SK-N-MC (cell line): ENCODE data around the gene CARD14.

Experiments
- DNase-seq: peaks from one replicate; pipeline ENCODE4 v3.0.0-alpha.2; 2011; ENCODE audit warnings: low read depth, low spot score
- H3K27ac ChIP-seq: fragments of 200-600 bp; sonication (generic); 2 replicates; pipeline ENCODE4 v1.5.1; 2016; ENCODE audit warnings: mixed run types
- H3K36me3 ChIP-seq: fragments of 200-600 bp; sonication (generic); 2 replicates; pipeline ENCODE4 v1.6.1; 2017; ENCODE audit warnings: antibody characterized with exemption, low read length, mixed read lengths; ENCODE audit not compliant: insufficient read depth
- H3K4me3 ChIP-seq: fragments of 200-600 bp; sonication (generic); 2 replicates; pipeline ENCODE4 v1.5.1; 2016
- H3K9ac ChIP-seq: fragments of 200-600 bp; sonication (generic); 2 replicates; pipeline ENCODE4 v1.8.0; 2017; ENCODE audit warnings: mixed run types, mixed read lengths; ENCODE audit not compliant: insufficient read length
- H3K9me3 ChIP-seq: fragments of 200-600 bp; sonication (generic); 2 replicates; pipeline ENCODE4 v1.6.1; 2017; ENCODE audit warnings: low read depth, mild to moderate bottlenecking, antibody characterized with exemption, low read length, moderate library complexity, mixed read lengths
- EZH2 ChIP-seq: fragments of 200-600 bp; sonication (generic); IDR thresholded peaks from one replicate; pipeline ENCODE4 v1.6.1; 2017; ENCODE audit warnings: antibody characterized with exemption
- FOXP2 ChIP-seq: optimal IDR thresholded peaks from 2 replicates; pipeline ENCODE3; 2011; ENCODE audit warnings: mild to moderate bottlenecking, moderate library complexity; ENCODE audit not compliant: insufficient read depth; ENCODE audit errors: extremely low read length, control extremely low read depth
- POLR2AphosphoS5 ChIP-seq: IDR thresholded peaks from 2 replicates; pipeline ENCODE4 v1.6.1; 2012; ENCODE audit warnings: mild to moderate bottlenecking, low read depth, low read length, borderline replicate concordance

CARD14 gene

DNA sequence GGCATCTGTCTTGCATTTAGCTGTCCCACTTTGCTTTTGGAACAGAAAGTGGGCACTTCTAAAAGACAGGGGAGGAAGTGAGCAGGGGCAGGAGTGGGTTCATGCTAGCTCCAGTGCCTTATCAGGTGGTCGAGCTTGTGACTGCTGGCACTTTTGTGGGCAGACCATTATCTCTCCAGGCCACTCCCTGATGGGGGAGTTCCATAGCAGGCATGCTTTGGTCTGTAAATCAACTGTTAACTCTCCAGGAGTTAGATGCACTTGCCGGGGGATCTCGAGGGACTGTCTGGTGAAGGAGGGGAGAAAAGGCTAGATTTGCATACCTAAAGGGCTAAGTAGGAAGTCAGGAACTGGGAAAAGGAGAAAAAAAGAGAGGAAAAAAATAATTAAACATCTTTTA lies 9.3 kb upstream of the CARD14 start:
- H3K9ac ChIP-seq, result no peak overlapping the region
- TF ChIP-seq POLR2AphosphoS5 (no peak), EZH2 (no peak), FOXP2 (no peak)
- no peak overlapping the region for H3K27ac ChIP-seq
- no peak overlapping the region for H3K4me3 ChIP-seq
- DNase-seq, result no peak
- no peaks in the 10 kb centered on the region for H3K36me3 ChIP-seq
- no peaks in the 10 kb centered on the region for H3K9me3 ChIP-seq

DNA sequence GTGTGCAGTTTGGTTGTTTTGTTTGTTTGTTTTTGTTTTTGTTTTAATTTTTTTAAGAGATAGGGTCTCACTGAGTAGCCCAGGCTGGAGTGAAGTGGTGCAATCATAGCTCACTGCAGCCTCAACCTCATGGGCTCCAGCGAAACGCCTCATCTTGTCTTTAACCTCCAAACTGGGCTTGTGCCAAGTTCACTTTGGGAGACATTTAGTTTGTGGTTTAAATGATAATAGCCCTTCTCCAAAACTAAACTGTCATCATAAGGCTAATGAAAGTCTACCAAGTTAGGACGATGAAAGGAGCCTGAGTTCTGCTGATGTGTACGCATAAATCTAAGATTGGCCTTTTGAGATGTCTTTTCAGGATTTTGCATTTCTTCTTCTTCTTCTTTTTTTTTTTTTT lies 6.5 kb upstream of the CARD14 start:
- Histone ChIP-seq H3K36me3 (no peaks in the 10 kb centered on the region), H3K9ac (no peak overlapping the region), H3K9me3 (no peaks in the 10 kb centered on the region), H3K27ac (no peak overlapping the region), H3K4me3 (no peak overlapping the region)
- DNase-seq, result no peak
- no peak for TF ChIP-seq FOXP2
- no peak for TF ChIP-seq EZH2
- TF ChIP-seq POLR2AphosphoS5, result no peak

DNA sequence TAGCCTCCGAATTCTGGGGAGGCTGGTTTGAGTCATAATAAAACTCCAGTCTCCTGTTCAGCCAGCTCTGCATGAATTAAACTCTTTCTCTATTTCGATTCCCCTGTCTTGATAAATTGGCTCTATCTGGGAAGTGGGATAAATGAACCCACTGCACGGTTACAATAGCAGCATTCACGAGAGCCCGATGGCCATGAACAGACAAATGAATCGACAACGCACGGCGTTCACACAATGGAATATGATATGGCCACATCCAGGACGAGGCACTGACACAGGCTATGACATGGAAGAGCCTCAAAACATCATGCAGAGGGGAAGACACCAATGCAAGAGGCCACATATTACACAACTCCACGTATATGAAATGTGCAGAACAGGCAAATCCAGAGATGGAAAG lies 5.6 kb upstream of the CARD14 start:
- Histone ChIP-seq H3K36me3 (no peaks in the 10 kb centered on the region), H3K9ac (no peak overlapping the region), H3K27ac (no peak overlapping the region), H3K9me3 (no peaks in the 10 kb centered on the region), H3K4me3 (no peak overlapping the region)
- TF ChIP-seq EZH2, result no peak
- TF ChIP-seq POLR2AphosphoS5, result no peak
- TF ChIP-seq FOXP2, result no peak
- no peak for DNase-seq

DNA sequence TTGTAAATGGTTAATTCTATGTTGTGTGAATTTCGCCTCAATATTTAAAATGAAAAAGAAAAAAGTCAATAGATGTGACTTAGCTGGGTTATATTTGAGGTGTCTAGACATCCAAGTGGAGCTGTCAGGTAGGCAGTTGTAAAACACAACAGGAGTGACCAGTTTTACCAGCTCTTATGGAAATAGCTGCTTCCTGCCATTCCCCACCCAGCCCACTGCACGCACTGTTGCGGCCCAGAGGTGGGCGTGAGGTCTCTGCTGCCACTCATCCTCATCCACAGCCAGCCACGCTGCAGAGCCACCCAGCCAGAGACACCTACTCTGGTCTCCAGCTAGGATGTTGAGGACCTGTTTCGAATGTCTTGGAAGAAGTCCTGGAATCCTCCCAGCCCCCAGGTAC lies 3.4 kb upstream of the CARD14 start:
- Histone ChIP-seq H3K36me3 (no peaks in the 10 kb centered on the region), H3K9ac (no peak overlapping the region), H3K27ac (no peak overlapping the region), H3K4me3 (no peak overlapping the region), H3K9me3 (no peaks in the 10 kb centered on the region)
- no peak for DNase-seq
- TF ChIP-seq EZH2 (no peak), FOXP2 (no peak), POLR2AphosphoS5 (no peak)

DNA sequence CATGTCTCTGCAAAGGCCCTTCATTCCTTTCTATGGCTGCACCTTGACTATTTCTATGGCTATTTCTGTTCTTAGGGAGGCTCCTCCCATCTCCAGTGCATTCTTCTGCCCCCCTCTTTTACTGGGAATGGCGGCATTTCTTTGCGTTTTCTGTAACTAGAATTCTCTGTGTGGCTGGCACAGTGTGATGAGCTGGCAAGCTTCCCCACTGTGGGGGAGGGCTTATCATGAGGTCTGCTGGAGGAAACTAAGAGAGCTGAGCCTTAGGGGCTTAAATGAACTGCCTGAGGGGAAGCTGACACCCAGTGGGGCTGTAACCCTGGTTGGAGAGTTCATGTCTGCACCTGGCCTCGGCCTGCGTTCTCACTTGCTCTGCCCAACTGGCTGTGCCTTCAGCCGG lies 1.5 kb upstream of the CARD14 start:
- Histone ChIP-seq H3K27ac (no peak overlapping the region), H3K9ac (no peak overlapping the region), H3K4me3 (no peak overlapping the region), H3K9me3 (no peaks in the 10 kb centered on the region), H3K36me3 (no peaks in the 10 kb centered on the region)
- DNase-seq, result no peak
- TF ChIP-seq FOXP2, result no peak

DNA sequence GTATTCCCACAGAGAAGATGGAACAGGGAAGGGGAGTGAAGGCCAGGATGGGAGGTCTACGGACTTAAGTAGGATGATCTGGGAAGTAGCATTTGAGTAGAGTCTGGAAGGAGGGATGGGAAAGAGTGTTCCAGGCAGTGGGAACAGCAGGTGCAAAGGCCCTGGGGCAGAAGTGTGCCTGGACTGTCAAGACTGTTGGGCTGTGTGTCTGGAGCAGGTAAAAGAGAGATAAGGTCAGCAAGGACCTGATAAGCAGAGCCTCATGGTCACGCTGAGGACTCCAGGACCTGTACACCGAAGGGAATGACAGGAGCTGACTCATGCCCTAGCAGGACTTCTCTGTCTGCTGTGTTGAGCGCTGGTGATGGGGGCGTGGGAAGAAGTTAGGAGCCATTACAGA lies 723 bp upstream of the CARD14 start:
- no peak for DNase-seq
- H3K36me3 ChIP-seq, result no peaks in the 10 kb centered on the region
- H3K9me3 ChIP-seq, result no peaks in the 10 kb centered on the region
- H3K9ac ChIP-seq, result no peak overlapping the region
- H3K27ac ChIP-seq, result no peak overlapping the region
- H3K4me3 ChIP-seq, result no peak overlapping the region
- TF ChIP-seq FOXP2 (no peak), POLR2AphosphoS5 (no peak), EZH2 (no peak)

DNA sequence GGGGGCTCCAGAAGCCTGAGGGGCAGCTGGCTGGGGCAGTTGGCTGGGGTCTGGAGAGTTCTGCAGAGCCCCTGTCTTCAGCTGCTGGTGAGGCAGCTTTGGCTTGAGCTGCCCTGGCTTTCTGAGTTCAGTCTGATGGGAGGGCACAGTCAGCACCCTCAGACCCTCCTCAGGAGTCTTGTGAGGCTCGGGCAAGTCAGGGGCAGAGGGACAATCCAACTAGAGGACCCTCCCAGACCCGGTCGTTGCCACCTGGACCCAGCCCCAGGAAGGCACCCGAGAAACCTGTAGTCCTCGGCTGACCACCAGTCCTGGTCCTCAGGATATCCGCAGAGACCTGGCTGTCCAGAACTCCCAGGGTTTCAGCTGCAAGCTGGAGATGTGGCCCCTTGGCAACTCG lies 1.9 kb downstream of the CARD14 start:
- TF ChIP-seq POLR2AphosphoS5 (no peak), EZH2 (no peak), FOXP2 (no peak)
- Histone ChIP-seq H3K9ac (no peak overlapping the region), H3K4me3 (no peak overlapping the region), H3K9me3 (no peaks in the 10 kb centered on the region), H3K27ac (no peak overlapping the region), H3K36me3 (no peaks in the 10 kb centered on the region)
- DNase-seq, result no peak

DNA sequence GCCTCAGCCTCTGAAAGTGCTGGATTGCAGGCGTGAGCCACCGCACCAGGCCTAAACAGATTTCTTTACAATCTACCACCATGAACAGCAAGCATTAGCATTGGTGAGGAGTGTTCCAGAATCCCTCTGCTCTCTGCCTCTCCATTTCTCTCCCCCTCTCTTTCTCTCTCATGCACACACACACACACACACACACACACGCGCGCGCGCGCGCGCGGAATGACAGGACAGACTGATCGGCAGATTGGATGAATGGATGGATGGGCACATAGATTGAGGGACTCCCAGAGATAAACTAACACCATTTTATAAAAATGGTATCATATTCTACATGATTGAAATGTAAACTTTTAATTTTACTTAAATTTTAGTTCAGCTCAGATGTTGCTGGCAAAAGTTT lies 3.3 kb downstream of the CARD14 start:
- Histone ChIP-seq H3K27ac (no peak overlapping the region), H3K9me3 (no peaks in the 10 kb centered on the region), H3K9ac (no peak overlapping the region), H3K4me3 (no peak overlapping the region), H3K36me3 (no peaks in the 10 kb centered on the region)
- no peak for DNase-seq
- TF ChIP-seq POLR2AphosphoS5 (no peak), FOXP2 (no peak), EZH2 (no peak)

DNA sequence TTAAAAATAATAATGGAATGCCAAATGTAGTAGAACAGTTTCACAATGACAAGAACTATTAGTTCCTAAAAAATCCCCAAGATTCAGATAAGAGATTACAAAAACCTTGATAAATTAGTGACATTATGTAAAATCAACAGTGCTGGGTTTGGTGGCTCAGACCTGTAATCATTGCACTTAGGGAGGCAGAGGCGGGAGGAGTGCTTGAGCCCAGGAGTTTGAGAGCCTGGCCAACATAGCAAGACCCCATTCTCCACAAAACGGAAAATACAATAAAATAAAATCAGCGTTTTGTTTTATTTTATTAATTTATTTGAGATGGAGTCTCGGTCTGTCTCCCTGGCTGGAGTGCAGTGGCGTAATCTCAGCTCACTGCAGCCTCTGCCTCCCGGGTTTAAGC lies 4.1 kb downstream of the CARD14 start:
- H3K9me3 ChIP-seq, result no peaks in the 10 kb centered on the region
- no peaks in the 10 kb centered on the region for H3K36me3 ChIP-seq
- no peak for DNase-seq
- TF ChIP-seq EZH2 (no peak), FOXP2 (no peak)
- H3K9ac ChIP-seq, result no peak overlapping the region
- no peak overlapping the region for H3K27ac ChIP-seq
- no peak overlapping the region for H3K4me3 ChIP-seq

DNA sequence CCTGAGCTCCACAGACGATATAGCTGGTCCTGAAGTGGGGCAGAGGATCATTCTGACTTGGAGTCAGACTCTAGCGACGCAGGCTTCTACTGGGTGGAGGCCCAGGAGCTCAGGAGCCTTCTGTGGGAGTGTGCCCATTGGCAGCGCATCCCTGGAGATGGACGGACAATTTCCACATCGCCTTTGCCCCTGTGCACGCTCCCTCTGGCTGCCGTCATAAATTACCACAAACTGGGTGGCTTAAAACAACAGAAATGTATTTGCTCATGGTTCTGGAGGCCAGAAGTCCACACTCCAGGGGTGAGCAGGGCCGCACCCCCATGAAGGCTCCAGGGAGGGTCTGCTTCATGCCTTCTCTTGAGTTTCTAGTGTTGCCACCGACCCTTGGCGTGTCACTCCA lies 6.9 kb downstream of the CARD14 start:
- no peak overlapping the region for H3K4me3 ChIP-seq
- H3K9ac ChIP-seq, result no peak overlapping the region
- no peaks in the 10 kb centered on the region for H3K9me3 ChIP-seq
- H3K36me3 ChIP-seq, result no peaks in the 10 kb centered on the region
- TF ChIP-seq POLR2AphosphoS5 (no peak), EZH2 (no peak), FOXP2 (no peak)
- no peak overlapping the region for H3K27ac ChIP-seq
- no peak for DNase-seq
